GM23338 (cell line): ENCODE data around the gene RIOK2.

Experiments
- CREB1 ChIP-seq: fragments of 250-450 bp; sonication (Bioruptor Pico); IDR thresholded peaks from 2 replicates; pipeline ENCODE4 v1.5.0; 2020; ENCODE audit warnings: low read depth, mild to moderate bottlenecking, moderate library complexity
- CTCF ChIP-seq, 2 experiments: fragments of 200-600 bp in 1 of 2; sonication (generic) in 1 of 2; conservative IDR thresholded peaks; 2 replicates each; pipeline versions ENCODE4 v1.5.1 to v1.6.1; 2016 to 2017; ENCODE audit warnings: antibody characterized with exemption in 2 of 2, low read depth in 2 of 2, mild to moderate bottlenecking in 2 of 2, moderate library complexity in 1 of 2
- ETS1 ChIP-seq: IDR thresholded peaks from 2 replicates; pipeline ENCODE4 v1.6.1; 2016; ENCODE audit warnings: antibody characterized with exemption
- EZH2 ChIP-seq: fragments of 200-600 bp; sonication (generic); IDR thresholded peaks from one replicate; pipeline ENCODE4 v1.8.0; 2017; ENCODE audit warnings: antibody characterized with exemption, mild to moderate bottlenecking, low read depth; ENCODE audit not compliant: unreplicated experiment
- EZH2phosphoT487 ChIP-seq: fragments of 200-600 bp; sonication (generic); IDR thresholded peaks from one replicate; pipeline ENCODE4 v1.8.1; 2018; ENCODE audit warnings: antibody characterized with exemption; ENCODE audit not compliant: unreplicated experiment
- JUNB ChIP-seq: IDR thresholded peaks from one replicate; pipeline ENCODE4 v1.6.1; 2016; ENCODE audit warnings: antibody characterized with exemption; ENCODE audit not compliant: unreplicated experiment
- NANOG ChIP-seq: IDR thresholded peaks from 2 replicates; pipeline ENCODE4 v1.6.1; 2016; ENCODE audit warnings: antibody characterized with exemption, borderline replicate concordance
- POLR2AphosphoS5 ChIP-seq: IDR thresholded peaks from 2 replicates; pipeline ENCODE4 v1.6.1; 2016; ENCODE audit warnings: antibody characterized with exemption, low read depth
- REST ChIP-seq: IDR thresholded peaks from one replicate; pipeline ENCODE4 v1.6.1; 2018; ENCODE audit warnings: antibody characterized with exemption; ENCODE audit not compliant: unreplicated experiment

- no peak for TF ChIP-seq CTCF (conservative IDR thresholded peaks at IDR 0.05; ENCODE audit: low read depth in 2 of 2)
- no peak for TF ChIP-seq EZH2
- no peak for TF ChIP-seq POLR2AphosphoS5
- no peak for TF ChIP-seq REST
- TF ChIP-seq EZH2phosphoT487: no peak
- TF ChIP-seq JUNB: no peak
- no peak for TF ChIP-seq ETS1
- no peak for TF ChIP-seq CREB1 (CRISPR knock-in tag)
- no peak for TF ChIP-seq NANOG
Observed at GRCh38 chr5:97181856-97182545, 1.0 kb downstream of the RIOK2 start.
